Neural progenitor cell (in vitro differentiated cells): ENCODE results near the gene TMEM253.

ENCODE experiments used
- EZH2phosphoT487 ChIP-seq: fragments of 200-600 bp; sonication (generic); IDR thresholded peaks from 2 replicates; pipeline ENCODE4 v1.6.1; 2017; ENCODE audit warnings: antibody characterized with exemption
- TF ChIP-seq, protein P1 (sequence below): fragments of 200-600 bp; sonication (generic); IDR thresholded peaks from 2 replicates; pipeline ENCODE4 v1.5.1; 2017; ENCODE audit warnings: antibody characterized with exemption, mild to moderate bottlenecking

DNA sequence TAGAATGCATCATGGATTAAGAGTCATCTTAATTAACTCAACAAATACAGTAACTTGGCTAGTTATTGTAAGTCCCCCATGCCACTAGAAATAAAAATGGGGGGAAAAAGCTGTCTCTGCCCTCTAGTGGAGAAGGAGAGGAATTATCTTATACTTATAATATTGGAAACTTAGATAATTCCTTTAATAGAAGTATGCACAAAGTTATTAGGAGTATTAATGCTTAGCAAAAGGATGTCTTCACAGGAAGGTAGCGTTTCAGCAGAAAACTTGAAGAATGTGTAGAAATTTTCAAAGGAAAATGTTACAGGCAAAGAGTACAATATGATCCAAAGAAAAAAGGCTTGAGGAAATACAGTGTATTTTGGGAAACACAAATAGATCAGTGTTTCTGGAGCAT is 35.2 kb downstream of the TMEM253 start:
- TF ChIP-seq, protein P1, sequence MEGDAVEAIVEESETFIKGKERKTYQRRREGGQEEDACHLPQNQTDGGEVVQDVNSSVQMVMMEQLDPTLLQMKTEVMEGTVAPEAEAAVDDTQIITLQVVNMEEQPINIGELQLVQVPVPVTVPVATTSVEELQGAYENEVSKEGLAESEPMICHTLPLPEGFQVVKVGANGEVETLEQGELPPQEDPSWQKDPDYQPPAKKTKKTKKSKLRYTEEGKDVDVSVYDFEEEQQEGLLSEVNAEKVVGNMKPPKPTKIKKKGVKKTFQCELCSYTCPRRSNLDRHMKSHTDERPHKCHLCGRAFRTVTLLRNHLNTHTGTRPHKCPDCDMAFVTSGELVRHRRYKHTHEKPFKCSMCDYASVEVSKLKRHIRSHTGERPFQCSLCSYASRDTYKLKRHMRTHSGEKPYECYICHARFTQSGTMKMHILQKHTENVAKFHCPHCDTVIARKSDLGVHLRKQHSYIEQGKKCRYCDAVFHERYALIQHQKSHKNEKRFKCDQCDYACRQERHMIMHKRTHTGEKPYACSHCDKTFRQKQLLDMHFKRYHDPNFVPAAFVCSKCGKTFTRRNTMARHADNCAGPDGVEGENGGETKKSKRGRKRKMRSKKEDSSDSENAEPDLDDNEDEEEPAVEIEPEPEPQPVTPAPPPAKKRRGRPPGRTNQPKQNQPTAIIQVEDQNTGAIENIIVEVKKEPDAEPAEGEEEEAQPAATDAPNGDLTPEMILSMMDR, result peak; percentile 84
- TF ChIP-seq EZH2phosphoT487, result no peak
